ENCODE results near the gene UPF3A.

The UPF3A gene

GRCh38 chr13:114235697-114236096 is 45.7 kb upstream of the UPF3A start:
- TF ChIP-seq RAD21 (IDR thresholded peaks at IDR 0.05; ENCODE audit: low read depth) = no peak
- TF ChIP-seq YY1 (IDR thresholded peaks at IDR 0.05; ENCODE audit: low read depth) = no peak
- TF ChIP-seq CEBPB (IDR thresholded peaks at IDR 0.05) = no peak
- no peak for TF ChIP-seq EP300 (IDR thresholded peaks at IDR 0.05; ENCODE audit: borderline replicate concordance)
- no peak for TF ChIP-seq TEAD4 (IDR thresholded peaks at IDR 0.05)
- no peak for TF ChIP-seq TAF1 (IDR thresholded peaks at IDR 0.05; ENCODE audit: low read depth)
- no peak for TF ChIP-seq NFIC (IDR thresholded peaks at IDR 0.05)
- TF ChIP-seq EGR1 (IDR thresholded peaks at IDR 0.05) = no peak
- no peak for TF ChIP-seq TCF12 (IDR thresholded peaks at IDR 0.05; ENCODE audit: low read depth)
- TF ChIP-seq FOXM1 (IDR thresholded peaks at IDR 0.05; ENCODE audit: borderline replicate concordance, low read depth) = no peak
- no peak for TF ChIP-seq MAX (IDR thresholded peaks at IDR 0.05)
- TF ChIP-seq, protein P1, sequence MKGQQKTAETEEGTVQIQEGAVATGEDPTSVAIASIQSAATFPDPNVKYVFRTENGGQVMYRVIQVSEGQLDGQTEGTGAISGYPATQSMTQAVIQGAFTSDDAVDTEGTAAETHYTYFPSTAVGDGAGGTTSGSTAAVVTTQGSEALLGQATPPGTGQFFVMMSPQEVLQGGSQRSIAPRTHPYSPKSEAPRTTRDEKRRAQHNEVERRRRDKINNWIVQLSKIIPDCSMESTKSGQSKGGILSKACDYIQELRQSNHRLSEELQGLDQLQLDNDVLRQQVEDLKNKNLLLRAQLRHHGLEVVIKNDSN (IDR thresholded peaks at IDR 0.05) = no peak
- TF ChIP-seq CREB1 (IDR thresholded peaks at IDR 0.05; ENCODE audit: low read depth) = no peak
- TF ChIP-seq ZBTB7A (IDR thresholded peaks at IDR 0.05; ENCODE audit: low read depth) = no peak
- no peak for TF ChIP-seq REST (IDR thresholded peaks at IDR 0.05; ENCODE audit: low read depth)

GRCh38 chr13:114236227-114236626 is 45.2 kb upstream of the UPF3A start:
- TF ChIP-seq CEBPB (IDR thresholded peaks at IDR 0.05) = no peak
- TF ChIP-seq EP300 (IDR thresholded peaks at IDR 0.05; ENCODE audit: borderline replicate concordance) = no peak
- TF ChIP-seq YY1 (IDR thresholded peaks at IDR 0.05; ENCODE audit: low read depth) = no peak
- no peak for TF ChIP-seq MAX (IDR thresholded peaks at IDR 0.05)
- TF ChIP-seq, protein P1 (IDR thresholded peaks at IDR 0.05) = no peak
- TF ChIP-seq CREB1 (IDR thresholded peaks at IDR 0.05; ENCODE audit: low read depth) = no peak
- no peak for TF ChIP-seq ZBTB7A (IDR thresholded peaks at IDR 0.05; ENCODE audit: low read depth)
- no peak for TF ChIP-seq EGR1 (IDR thresholded peaks at IDR 0.05)
- TF ChIP-seq TAF1 (IDR thresholded peaks at IDR 0.05; ENCODE audit: low read depth) = no peak
- TF ChIP-seq FOXM1 (IDR thresholded peaks at IDR 0.05; ENCODE audit: borderline replicate concordance, low read depth) = no peak
- TF ChIP-seq RAD21 (IDR thresholded peaks at IDR 0.05; ENCODE audit: low read depth) = no peak
- TF ChIP-seq TEAD4 (IDR thresholded peaks at IDR 0.05) = no peak
- no peak for TF ChIP-seq TCF12 (IDR thresholded peaks at IDR 0.05; ENCODE audit: low read depth)
- TF ChIP-seq NFIC (IDR thresholded peaks at IDR 0.05) = no peak
- TF ChIP-seq REST (IDR thresholded peaks at IDR 0.05; ENCODE audit: low read depth) = no peak

DNA sequence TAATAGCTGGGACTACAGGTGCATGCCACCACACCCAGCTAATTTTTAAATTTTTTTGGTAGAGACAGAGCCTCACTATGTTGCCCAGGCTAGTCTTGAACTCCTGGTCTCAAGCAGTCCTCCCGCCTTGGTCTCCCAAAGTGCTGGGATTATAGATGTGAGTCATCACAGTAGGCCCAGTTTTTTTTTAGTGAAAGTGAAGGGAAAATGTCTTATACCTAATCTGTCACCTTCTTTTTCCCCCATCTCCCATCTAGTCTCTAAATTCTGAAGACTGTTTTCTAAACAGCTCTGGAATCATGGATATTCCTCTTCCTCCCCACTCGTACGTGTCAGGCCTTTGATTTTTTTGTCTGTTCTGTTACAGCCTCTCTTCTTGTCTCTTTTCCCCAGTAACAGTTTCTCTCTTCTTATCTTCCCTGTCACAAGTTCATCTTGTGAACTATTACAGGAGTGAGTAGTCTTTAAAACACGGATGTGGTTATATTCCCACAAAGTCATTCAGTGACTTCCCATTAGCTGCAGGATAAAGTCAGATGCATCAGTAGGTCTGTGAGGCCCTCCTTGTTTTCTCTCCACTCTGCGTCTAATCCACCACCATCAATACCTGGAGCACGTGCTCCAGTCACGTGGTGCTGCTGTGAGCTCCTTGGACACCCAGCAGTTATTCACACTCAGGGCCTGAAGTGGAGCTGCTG is 43.8 kb upstream of the UPF3A start:
- TF ChIP-seq EP300 (IDR thresholded peaks at IDR 0.05; ENCODE audit: borderline replicate concordance) = no peak
- no peak for TF ChIP-seq YY1 (IDR thresholded peaks at IDR 0.05; ENCODE audit: low read depth)
- no peak for TF ChIP-seq RAD21 (IDR thresholded peaks at IDR 0.05; ENCODE audit: low read depth)
- TF ChIP-seq FOXM1 (IDR thresholded peaks at IDR 0.05; ENCODE audit: borderline replicate concordance, low read depth) = no peak
- TF ChIP-seq TEAD4 (IDR thresholded peaks at IDR 0.05) = no peak
- no peak for TF ChIP-seq TAF1 (IDR thresholded peaks at IDR 0.05; ENCODE audit: low read depth)
- TF ChIP-seq CREB1 (IDR thresholded peaks at IDR 0.05; ENCODE audit: low read depth) = no peak
- TF ChIP-seq, protein P1 (IDR thresholded peaks at IDR 0.05) = no peak
- TF ChIP-seq CEBPB (IDR thresholded peaks at IDR 0.05) = no peak
- no peak for TF ChIP-seq NFIC (IDR thresholded peaks at IDR 0.05)
- TF ChIP-seq ZBTB7A (IDR thresholded peaks at IDR 0.05; ENCODE audit: low read depth) = no peak
- TF ChIP-seq REST (IDR thresholded peaks at IDR 0.05; ENCODE audit: low read depth) = no peak
- no peak for TF ChIP-seq TCF12 (IDR thresholded peaks at IDR 0.05; ENCODE audit: low read depth)
- no peak for TF ChIP-seq MAX (IDR thresholded peaks at IDR 0.05)
- TF ChIP-seq EGR1 (IDR thresholded peaks at IDR 0.05) = no peak
